Retinal pigment epithelial cell (primary cell): ENCODE measurements around the gene ACVR1.
A peak's percentile ranks its signal among the peaks of the same experiment; 100 is the strongest.

ENCODE experiments used
- DNase-seq: peaks from one replicate; pipeline ENCODE4 v3.0.0-alpha.2; 2010; ENCODE audit warnings: low read depth
- H3K4me3 ChIP-seq: 2 replicates; pipeline ENCODE4 v1.5.1; 2011; ENCODE audit warnings: mild to moderate bottlenecking, low read length, control low read depth, moderate library complexity
- TF ChIP-seq, protein P1 (sequence below): conservative IDR thresholded peaks from 2 replicates; pipeline ENCODE4 v1.5.1; 2011; ENCODE audit warnings: low read depth, low read length, control low read depth, inconsistent platforms

The ACVR1 gene

DNA sequence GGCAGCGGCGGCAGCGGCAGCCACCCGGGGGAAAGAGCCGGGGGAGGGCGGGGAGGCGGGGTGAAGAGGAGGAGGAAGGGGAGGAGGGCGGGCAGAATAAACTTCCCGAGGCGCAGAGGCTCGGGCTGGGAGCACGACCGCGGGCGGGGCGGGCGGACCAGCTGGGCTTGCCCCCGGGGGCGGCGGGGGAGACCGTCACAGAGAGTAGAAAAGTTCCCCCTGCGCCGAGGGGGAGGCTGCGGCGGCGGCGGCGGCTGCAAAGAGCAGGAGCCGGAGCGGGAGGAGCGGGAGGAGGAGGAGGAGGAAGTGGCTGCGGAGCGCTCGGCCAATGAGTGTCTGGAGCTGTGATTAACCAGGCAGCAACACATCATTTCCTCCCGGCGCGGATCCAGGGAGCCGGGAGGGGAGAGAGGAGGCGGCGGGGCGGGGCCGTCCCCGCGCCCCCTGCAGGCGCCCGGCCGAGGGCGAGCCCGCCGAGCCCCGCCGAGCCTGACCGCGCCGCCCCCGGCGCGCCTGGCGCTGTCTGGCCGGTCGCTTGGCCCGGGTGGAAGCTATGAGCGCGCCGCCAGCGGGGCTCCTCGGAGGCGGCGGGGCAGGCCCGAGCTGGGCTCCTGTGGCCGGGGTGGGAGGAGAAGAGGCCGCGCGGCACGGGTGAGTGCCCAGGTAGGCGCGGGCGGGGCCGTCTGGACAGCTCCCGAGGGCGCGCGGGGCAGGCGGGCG lies at the start of gene ACVR1:
Gene ACVR1, minus strand, starts transcription at position 265 of the 720 bp plus-strand sequence. CDS start 76,837 bp downstream, outside the sequence.
- peak within 1 kb of the TSS; percentile 82 for H3K4me3 ChIP-seq
- TF ChIP-seq, protein P1, sequence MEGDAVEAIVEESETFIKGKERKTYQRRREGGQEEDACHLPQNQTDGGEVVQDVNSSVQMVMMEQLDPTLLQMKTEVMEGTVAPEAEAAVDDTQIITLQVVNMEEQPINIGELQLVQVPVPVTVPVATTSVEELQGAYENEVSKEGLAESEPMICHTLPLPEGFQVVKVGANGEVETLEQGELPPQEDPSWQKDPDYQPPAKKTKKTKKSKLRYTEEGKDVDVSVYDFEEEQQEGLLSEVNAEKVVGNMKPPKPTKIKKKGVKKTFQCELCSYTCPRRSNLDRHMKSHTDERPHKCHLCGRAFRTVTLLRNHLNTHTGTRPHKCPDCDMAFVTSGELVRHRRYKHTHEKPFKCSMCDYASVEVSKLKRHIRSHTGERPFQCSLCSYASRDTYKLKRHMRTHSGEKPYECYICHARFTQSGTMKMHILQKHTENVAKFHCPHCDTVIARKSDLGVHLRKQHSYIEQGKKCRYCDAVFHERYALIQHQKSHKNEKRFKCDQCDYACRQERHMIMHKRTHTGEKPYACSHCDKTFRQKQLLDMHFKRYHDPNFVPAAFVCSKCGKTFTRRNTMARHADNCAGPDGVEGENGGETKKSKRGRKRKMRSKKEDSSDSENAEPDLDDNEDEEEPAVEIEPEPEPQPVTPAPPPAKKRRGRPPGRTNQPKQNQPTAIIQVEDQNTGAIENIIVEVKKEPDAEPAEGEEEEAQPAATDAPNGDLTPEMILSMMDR = peak; percentile 17
- DNase-seq = peak; percentile 93

GRCh38 chr2:157925071-157925470 lies 48.9 kb upstream of the ACVR1 start:
- no peak overlapping the region for H3K4me3 ChIP-seq
- TF ChIP-seq, protein P1 = no peak
- DNase-seq = no peak

- TF ChIP-seq, protein P1 = no peak
- DNase-seq = no peak
- H3K4me3 ChIP-seq = no peak overlapping the region
Observed at GRCh38 chr2:157923598-157924217, 47.6 kb upstream of the ACVR1 start.

GRCh38 chr2:157922815-157923214 lies 46.7 kb upstream of the ACVR1 start:
- DNase-seq = no peak
- TF ChIP-seq, protein P1 = no peak
- no peak overlapping the region for H3K4me3 ChIP-seq

GRCh38 chr2:157922336-157922735 lies 46.2 kb upstream of the ACVR1 start:
- no peak for DNase-seq
- no peak overlapping the region for H3K4me3 ChIP-seq
- TF ChIP-seq, protein P1 = no peak

- no peak for DNase-seq
- TF ChIP-seq, protein P1 = no peak
- no peak overlapping the region for H3K4me3 ChIP-seq
Observed at GRCh38 chr2:157920736-157921135, 44.6 kb upstream of the ACVR1 start.

DNA sequence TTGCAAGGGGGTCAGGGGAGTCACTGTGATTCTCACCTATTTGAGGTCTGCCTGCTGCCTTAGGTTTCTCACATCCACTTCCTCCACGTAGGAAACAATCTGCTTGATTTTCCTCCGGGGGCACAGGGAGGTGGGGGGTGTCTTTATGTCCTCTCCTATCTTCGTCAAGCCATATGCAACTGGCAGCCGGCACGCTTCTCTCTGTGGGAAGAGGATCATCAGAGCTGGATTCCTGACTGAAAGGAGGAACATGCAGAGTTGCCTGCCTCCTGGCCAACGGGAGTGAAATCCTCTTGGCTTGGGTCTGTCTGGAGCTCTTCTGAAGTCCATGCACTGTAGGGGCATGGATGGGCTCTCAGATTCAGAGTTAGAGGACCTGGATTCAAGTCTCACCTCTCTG lies 43.1 kb upstream of the ACVR1 start:
- H3K4me3 ChIP-seq = no peak overlapping the region
- DNase-seq = no peak
- TF ChIP-seq, protein P1 = no peak
